Ovary (tissue), 9 donors: Measurements from ENCODE around the gene C12orf75. TPM values are rescaled to one million over a fixed set of nuclear protein-coding genes. Genes with fewer than 3 reads are reported as not detected.
"Not testable (repeated sequence)": the region's sequence is repeated elsewhere in the genome, so short reads cannot be mapped to it uniquely, and the experiment has no call there.

Source experiments
- DNase-seq, 5 donors: peaks; one replicate each; pipeline ENCODE4 v3.0.0-alpha.2; 2019 to 2020
- H3K27ac ChIP-seq, 2 donors: fragments of 200-600 bp; one replicate each; pipeline versions ENCODE4 v1.5.1 to v1.8.0; 2019 to 2022
- H3K27me3 ChIP-seq: fragments of 200-600 bp; one replicate; pipeline ENCODE4 v1.8.0; 2022
- H3K36me3 ChIP-seq: fragments of 200-600 bp; sonication (generic); one replicate; pipeline ENCODE4 v1.5.1; 2019
- H3K4me1 ChIP-seq: one replicate; pipeline ENCODE4 v1.8.1; 2013; ENCODE audit warnings: mild to moderate bottlenecking, moderate library complexity; ENCODE audit not compliant: insufficient read depth
- H3K4me3 ChIP-seq: fragments of 200-600 bp; sonication (generic); one replicate; pipeline ENCODE4 v1.5.1; 2017
- H3K9me3 ChIP-seq, 2 donors: fragments of 200-600 bp in 1 of 2; sonication (generic) in 1 of 2; one replicate each; pipeline versions ENCODE4 v1.5.1 to v1.8.1; 2013 to 2019; ENCODE audit warnings: mild to moderate bottlenecking in 1 of 2, moderate library complexity in 1 of 2
- EP300 ChIP-seq: sonication (generic); formaldehyde crosslinking; IDR thresholded peaks from one replicate; pipeline ENCODE4 v1.6.1; 2017; ENCODE audit warnings: antibody characterized with exemption
- POLR2A ChIP-seq: fragments of 450-650 bp; IDR thresholded peaks from one replicate; pipeline ENCODE4 v1.6.1; 2017; ENCODE audit warnings: antibody characterized with exemption, mild to moderate bottlenecking, moderate library complexity
- WGBS, 3 donors: extraction: QIAGEN DNeasy Blood & Tissue Kit in 1 of 3; methylation state at CpG; one replicate each; pipeline versions ENCODE4 v1.1.5 to v1.1.7; 2013 to 2017; 5-methylcytosine and 5-hydroxymethylcytosine counted together
- intact Hi-C, 4 donors: fragments of 100-400 bp; cut with DNase I; formaldehyde crosslinking; loops; one replicate each; pipeline versions ENCODE4 v1.11.0 to v1.15.1; 2022 to 2023
- polyA plus RNA-seq, 2 donors: library from polyadenylated mRNA; stranded (reverse); fragments of 200-250 nt in 1 of 2; fragments of 350-450 nt in 1 of 2; fragmentation: Illumina TruSeq in 1 of 2; extraction: RNeasy Lipid Tissue Mini Kit (QIAGEN cat#74804) in 1 of 2; gene quantifications; one replicate each; pipeline ENCODE4 v1.2.3, GENCODE V29; 2013 to 2014
- total RNA-seq, 7 donors: library from RNA; depleted of rRNA in 2 of 7; stranded (reverse); fragments of >200 nt in 2 of 7; fragmentation: NEBNext Ultra II Directional in 3 of 7; extraction: Animal tissue kit (Norgen Biotek cat#: 25700) in 3 of 7; gene quantifications; one replicate each; pipeline versions ENCODE4 v1.1.0 to v1.2.4, GENCODE V29; 2016 to 2023
- TF ChIP-seq, protein P1 (sequence below), 3 donors: fragments of 450-650 bp in 2 of 3; fragments of 200-600 bp in 1 of 3; IDR thresholded peaks; one replicate each; pipeline versions ENCODE4 v1.5.1 to v1.8.0; 2016 to 2022; ENCODE audit warnings: antibody characterized with exemption in 3 of 3, mild to moderate bottlenecking in 1 of 3
- donor health status: DM: no; HTN: no; CAD: no; lungs with moderate emphysema.
- donor health status: DM: no; HTN: no; CAD: no.
- donor health status: Bipolar disorder and iron deficiency.
- donor health status: DM: yes; HTN: yes; CAD: no.
- donor health status: DM: no; HTN: no; CAD: no.
- donor health status: DM: yes; HTN: yes; CAD: no.

C12orf75 gene
- total and polyA plus RNA-seq, 9 donors = 3.3 to 83.9 (median 5.6) TPM

DNA sequence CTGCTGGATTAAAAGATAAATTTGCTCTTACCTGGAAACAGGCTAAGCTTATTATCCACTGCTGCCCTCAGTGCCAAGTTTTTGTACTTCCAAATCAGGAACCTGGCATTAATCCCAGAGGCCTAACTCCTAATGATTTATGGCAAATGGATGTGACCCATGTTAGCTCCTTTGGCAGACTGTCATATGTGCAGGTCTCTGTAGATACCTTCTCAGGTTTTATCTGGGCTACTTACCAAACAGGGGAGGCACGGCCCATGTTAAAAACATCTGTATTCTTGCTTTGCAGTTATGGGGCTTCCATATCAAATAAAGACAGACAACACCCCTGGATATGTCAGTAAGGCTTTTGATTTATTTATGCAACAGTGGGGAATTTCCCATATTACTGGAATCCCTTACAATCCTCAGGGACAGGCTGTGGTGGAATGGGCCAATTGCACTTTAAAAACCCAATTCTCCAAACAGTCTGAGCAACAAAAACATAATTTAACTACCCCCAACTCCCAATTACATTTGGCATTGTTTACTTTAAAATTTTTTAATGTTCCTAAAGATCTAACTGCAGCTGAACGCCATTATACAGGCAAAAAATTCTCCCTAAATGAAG, 19.9 kb upstream of the C12orf75 start:
- intact Hi-C loops, H3K4me3 ChIP-seq, H3K9me3 ChIP-seq, H3K27ac ChIP-seq, H3K36me3 ChIP-seq, H3K4me1 ChIP-seq, DNase-seq, H3K27me3 ChIP-seq: not testable (repeated sequence)
- WGBS, 3 donors = 48 to 58% (median 53%) methylated on average over 2 of the region's 2 CpGs

GRCh38 chr12:105311936-105312335, 18.6 kb upstream of the C12orf75 start:
- H3K9me3 ChIP-seq, H3K27ac ChIP-seq, H3K4me3 ChIP-seq, H3K27me3 ChIP-seq, intact Hi-C loops, H3K4me1 ChIP-seq, H3K36me3 ChIP-seq, DNase-seq: not testable (repeated sequence)
- WGBS, 3 donors = 34 to 54% (median 54%) methylated on average over 3 of the region's 3 CpGs

GRCh38 chr12:105313755-105314154, 16.7 kb upstream of the C12orf75 start:
- H3K36me3 ChIP-seq, H3K4me3 ChIP-seq, intact Hi-C loops, H3K27ac ChIP-seq, DNase-seq, H3K9me3 ChIP-seq, H3K4me1 ChIP-seq, H3K27me3 ChIP-seq: not testable (repeated sequence)
- 80 to 91% (median 87%) methylated on average over 8 of the region's 8 CpGs for WGBS, 3 donors

DNA sequence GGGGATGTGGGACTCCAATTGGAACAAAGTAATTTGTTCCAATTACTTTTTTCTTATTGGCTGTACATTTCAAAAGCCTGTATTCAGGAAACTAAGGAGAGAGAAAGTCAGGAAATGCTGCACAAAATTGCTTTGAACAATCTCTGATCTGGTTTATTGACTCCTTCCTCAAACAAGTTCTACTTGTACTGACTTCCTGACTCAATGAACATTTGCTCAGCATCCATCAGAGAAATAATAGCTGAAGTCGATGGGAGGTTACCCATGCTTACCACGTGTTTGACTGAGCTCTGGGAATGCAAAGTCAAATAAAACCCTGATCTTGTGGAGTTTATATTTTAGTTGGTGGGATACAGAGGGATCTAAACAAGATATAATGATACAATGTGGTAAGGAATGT, 15.4 kb upstream of the C12orf75 start:
- no peaks in the 10 kb centered on the region for H3K4me1 ChIP-seq
- no peak for DNase-seq
- intact Hi-C loops = no loop called here
- H3K9me3 ChIP-seq = no peaks in the 10 kb centered on the region
- TF ChIP-seq EP300 (no peak), POLR2A (no peak)
- TF ChIP-seq, protein P1, sequence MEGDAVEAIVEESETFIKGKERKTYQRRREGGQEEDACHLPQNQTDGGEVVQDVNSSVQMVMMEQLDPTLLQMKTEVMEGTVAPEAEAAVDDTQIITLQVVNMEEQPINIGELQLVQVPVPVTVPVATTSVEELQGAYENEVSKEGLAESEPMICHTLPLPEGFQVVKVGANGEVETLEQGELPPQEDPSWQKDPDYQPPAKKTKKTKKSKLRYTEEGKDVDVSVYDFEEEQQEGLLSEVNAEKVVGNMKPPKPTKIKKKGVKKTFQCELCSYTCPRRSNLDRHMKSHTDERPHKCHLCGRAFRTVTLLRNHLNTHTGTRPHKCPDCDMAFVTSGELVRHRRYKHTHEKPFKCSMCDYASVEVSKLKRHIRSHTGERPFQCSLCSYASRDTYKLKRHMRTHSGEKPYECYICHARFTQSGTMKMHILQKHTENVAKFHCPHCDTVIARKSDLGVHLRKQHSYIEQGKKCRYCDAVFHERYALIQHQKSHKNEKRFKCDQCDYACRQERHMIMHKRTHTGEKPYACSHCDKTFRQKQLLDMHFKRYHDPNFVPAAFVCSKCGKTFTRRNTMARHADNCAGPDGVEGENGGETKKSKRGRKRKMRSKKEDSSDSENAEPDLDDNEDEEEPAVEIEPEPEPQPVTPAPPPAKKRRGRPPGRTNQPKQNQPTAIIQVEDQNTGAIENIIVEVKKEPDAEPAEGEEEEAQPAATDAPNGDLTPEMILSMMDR (IDR thresholded peaks at IDR 0.05) = no peak
- no peaks in the 10 kb centered on the region for H3K27me3 ChIP-seq
- no peak overlapping the region for H3K4me3 ChIP-seq
- H3K27ac ChIP-seq = no peak overlapping the region
- WGBS, 3 donors = 76 to 88% (median 84%) methylated on average over 2 of the region's 2 CpGs
- no peaks in the 10 kb centered on the region for H3K36me3 ChIP-seq

DNA sequence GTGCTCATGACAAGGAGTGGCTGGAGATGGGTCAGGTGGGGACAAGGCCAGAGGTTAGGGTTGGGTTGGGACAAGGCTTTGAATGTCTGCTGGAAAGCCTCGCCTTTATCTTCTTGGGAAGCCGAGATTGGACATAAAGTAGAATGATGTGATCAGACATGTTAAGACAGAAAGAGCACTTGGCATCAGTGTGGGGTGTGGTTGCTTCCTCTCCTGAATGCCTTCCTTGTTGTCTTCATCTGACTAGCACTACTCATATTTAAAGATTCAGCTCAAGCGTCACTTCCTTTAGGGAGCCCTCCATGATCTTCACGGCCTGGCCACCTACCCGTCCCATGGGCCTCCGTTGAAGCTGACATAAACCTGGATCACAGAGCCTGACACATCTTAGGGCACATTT, 14.8 kb upstream of the C12orf75 start:
- 91 to 95% (median 95%) methylated on average over 6 of the region's 6 CpGs for WGBS, 3 donors
- TF ChIP-seq, protein P1 (IDR thresholded peaks at IDR 0.05) = no peak
- no peak for TF ChIP-seq EP300
- TF ChIP-seq POLR2A = no peak
- Histone ChIP-seq H3K36me3 (no peaks in the 10 kb centered on the region), H3K27ac (no peak overlapping the region), H3K4me3 (no peak overlapping the region), H3K4me1 (no peaks in the 10 kb centered on the region), H3K27me3 (no peaks in the 10 kb centered on the region), H3K9me3 (no peaks in the 10 kb centered on the region)
- DNase-seq = no peak
- intact Hi-C loops = no loop called here

- intact Hi-C loops = no loop called here
Observed at GRCh38 chr12:105316931-105317852, 13.3 kb upstream of the C12orf75 start.

More at GRCh38 chr12:105316931-105317852, 13.3 kb upstream of the C12orf75 start:
- DNase-seq = no peak
- WGBS, 3 donors = 78 to 84% (median 79%) methylated on average over 4 of the region's 4 CpGs
- Histone ChIP-seq H3K4me3 (no peak overlapping the region), H3K36me3 (no peaks in the 10 kb centered on the region), H3K9me3 (no peaks in the 10 kb centered on the region), H3K27ac (no peak overlapping the region), H3K4me1 (no peaks in the 10 kb centered on the region), H3K27me3 (no peaks in the 10 kb centered on the region)
- TF ChIP-seq, protein P1 (IDR thresholded peaks at IDR 0.05) = no peak
- TF ChIP-seq EP300 (no peak), POLR2A (no peak)
